Retina (tissue), 1 donor: Measurements from ENCODE around the gene OTOS.

ENCODE experiments used
- DNase-seq: peaks from one replicate; pipeline ENCODE4 v3.0.0-alpha.2; 2016

Gene OTOS

DNA sequence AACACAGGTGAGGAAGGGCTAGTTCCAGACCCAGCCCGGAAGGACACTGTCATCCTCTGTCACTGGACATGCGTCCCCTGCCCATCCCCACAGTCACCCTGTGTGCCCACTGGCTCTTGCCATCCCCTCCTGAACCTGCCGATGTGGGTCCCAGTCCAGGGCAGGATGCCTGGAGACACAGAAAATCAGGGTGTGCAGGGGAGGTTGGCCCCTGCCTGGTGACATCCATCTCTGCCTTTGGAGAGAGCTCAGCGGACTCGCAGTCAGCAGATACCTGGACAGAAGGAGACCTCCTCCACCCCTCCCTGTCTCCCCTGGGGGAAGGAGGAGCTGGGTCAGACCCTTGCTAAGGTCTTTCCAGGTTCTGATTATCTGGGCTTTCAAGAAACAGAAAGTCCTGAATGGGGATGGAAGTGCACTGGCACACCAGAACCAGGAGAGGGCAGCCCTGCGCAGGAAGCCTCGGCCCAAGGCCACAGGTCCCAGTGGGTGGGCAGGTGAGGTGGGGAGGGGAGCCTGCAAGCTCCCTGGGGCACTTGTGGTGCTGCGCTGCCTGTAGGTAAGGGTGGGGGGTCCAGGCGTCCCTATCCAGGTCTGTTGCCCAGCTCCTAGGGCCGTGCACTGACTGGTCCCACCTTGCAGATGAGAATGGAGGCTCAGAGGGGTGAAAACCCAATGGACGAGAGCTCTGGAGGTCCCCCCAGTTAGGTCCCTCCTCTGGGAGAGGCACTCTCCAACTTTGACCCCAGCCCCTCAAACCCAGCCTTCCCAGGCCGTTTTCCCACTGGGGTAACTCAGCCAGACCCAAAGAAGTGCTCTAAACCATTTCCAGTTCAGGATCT is 9.7 kb upstream of the OTOS start:
- DNase-seq: peak; percentile 73

DNA sequence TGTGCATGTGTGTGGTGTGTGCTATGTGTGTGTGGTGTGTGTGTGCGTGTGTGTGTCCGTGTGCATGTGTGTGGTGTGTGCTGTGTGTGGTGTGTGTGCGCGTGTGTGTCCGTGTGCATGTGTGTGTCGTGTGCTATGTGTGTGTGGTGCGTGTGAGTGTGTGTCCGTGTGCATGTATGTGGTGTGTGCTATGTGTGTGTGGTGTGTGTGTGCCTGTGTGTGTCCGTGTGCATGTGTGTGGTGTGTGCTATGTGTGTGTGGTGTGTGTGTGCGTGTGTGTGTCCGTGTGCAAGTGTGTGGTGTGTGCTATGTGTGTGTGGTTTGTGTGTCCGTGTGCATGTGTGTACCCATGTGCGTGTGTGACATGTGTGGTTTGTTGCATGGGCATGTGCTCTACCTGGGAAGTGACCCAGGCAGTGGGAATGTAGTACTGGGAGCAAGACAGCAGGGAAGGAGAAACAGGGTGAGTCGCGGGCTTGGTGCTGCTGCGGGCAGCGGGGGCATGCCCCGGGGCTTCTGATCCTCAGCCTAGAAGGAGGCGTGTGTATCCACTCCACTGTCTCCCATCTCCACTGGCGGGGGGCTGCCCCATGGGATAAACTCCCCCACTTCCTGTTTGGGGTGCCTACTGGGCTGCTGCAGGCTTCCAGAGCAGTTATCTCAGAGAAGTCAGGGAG is 7.6 kb upstream of the OTOS start:
- no peak for DNase-seq

DNA sequence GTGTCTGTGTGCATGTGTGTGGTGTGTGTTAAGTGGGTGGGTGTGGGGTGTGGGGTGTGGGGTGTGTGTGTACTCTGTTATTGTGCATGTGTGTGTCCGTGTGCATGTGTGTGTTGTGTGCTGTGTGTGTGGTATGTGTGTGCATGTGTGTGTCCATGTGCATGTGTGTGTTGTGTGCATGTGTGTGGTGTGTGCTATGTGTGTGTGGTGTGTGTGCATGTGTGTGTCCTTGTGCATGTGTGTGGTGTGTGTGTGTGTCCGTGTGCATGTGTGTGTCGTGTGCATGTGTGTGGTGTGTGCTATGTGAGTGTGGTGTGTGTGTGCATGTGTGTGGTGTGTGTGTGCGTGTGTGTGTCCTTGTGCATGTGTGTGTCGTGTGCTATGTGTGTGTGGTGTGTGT is 6.9 kb upstream of the OTOS start:
- no peak for DNase-seq

DNA sequence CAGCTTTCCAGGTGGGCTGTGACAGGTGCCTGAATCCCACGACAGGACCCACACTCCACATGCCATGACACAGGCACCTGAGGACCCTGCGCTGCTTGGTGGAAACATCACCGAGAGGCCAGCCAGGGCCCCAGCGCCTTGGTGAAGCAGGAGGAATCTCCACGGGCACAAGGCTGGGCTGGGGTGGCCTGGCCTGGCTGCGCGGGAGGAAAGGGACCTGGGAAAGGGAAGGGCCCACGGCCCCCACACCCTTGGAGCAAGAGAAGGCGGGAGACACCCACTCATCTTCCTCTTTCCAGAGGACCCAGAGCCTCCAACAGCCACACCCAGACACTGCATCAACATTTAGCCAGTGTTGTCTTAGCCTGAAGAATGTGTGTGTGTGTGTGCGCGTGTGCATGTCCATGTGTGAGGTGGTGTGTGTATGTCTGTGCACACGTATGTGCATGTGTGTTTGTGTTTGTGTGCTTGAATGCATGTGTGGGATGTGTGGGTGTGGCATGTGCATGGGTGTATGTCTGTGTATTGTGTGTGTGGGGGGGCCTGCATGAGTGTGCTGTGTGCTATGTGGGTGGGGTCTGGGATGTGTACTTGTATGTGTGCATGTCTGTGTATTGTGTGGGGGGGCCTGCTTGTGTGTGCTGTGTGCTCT is 6.3 kb upstream of the OTOS start:
- no peak for DNase-seq

DNA sequence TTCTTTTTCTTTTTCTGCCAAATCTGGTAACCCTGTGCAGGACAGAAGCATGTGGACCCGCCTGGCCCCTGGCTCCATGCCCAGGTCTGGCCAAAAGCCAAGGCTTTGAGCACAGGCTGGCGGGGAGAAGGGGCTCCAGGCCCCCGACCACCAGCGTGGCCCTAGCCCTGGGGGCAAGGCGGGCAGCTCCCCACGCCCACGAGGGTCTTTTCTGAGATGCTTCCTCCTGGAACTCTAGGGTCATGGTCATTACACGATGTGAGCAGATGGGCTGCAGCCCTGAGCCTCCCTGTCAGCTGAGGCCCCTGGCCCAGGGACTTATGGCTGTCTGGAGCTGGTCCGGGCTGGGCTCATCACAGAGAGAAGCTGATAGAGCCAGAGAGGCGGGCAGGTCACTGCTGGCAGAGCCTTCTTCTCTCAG is 5.7 kb upstream of the OTOS start:
- no peak for DNase-seq

DNA sequence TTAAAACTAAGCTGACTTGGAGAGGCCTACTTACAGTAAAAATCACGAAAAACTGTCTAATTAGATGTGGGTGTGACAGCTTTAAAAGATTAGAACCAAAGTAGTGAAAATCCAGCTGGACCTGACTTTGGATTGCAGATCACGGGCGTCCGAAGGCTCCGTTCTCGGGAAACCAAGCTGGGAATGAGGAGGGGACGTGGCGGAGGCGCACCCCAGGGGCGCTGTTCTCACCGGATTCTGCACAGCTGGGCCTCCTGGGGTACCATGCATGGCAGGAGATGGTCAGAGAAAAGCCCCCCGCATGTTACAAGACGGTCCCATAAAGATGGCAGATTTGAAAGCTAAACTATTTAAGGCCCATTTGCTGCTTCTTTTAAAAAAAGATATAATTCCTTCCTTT is 5.0 kb upstream of the OTOS start:
- no peak for DNase-seq

DNA sequence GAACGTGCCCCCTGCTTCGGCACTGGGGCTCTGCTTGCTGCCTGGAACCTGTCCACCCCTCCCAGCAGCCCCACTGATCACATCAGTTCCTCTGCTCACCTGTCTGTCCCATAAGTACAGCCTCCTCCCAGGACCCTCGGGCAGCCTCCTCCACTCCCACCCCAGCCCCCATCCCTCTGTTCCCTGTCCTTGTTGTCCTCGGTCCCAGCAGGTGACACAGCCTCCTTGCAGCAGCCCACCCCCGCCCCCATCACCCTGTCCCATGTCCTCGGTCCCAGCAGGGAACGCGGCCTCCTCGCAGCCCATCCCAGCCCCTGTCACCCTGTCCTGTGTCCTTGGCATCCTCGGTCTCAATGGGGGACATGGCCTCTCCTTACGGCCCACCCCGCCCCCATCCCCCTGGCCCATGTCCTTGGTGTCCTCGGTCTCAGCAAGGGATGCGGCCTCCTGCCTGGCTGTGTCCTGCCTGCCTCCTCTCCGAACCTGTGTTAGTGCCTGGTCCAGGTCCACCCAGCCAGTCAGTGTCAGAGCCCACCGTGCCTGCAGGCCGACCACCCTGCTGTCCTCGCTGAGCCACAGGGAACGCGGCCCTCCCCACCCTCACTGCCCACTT is 4.3 kb upstream of the OTOS start:
- DNase-seq: no peak

DNA sequence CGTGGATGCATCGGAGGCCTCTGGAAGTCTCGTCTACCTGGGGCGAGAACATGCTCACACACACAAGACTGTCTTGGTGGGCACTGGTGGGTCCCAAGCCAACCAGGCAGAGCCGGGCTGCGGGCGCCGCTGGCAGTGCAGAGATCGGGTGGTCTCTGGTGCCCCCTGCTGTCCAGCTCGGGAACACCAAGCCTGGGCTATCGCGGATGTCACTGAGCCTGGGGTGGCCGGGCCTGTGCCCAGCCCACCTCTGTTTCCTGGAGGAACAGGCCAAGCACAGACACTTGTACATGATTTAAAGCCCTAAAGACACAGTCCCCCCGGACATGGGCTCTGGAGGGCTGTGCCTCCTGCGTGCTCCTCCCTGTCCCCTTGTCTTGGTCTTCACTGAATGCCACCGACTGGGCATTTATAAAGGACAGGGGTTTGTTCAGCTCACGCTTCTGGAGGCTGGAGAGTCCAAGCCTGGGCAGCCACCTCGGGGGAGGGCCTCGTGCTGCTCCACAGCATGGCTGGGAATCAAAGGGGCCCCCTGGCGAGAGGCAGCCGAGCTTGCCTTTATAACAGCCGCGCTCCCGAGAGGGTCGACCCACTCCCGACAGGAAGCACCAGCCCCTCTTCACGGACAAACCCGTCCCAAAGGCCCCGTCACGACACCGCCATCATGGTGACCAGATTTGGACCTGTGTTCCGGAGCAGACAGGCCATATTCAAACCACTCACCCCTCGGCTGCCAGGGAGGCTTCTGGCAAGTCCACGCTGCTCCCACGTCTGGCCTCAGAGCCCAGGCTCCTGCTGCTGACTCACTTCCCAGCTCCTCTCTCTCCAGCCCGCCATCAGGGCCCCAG is 3.6 kb upstream of the OTOS start:
- peak; percentile 91 for DNase-seq

DNA sequence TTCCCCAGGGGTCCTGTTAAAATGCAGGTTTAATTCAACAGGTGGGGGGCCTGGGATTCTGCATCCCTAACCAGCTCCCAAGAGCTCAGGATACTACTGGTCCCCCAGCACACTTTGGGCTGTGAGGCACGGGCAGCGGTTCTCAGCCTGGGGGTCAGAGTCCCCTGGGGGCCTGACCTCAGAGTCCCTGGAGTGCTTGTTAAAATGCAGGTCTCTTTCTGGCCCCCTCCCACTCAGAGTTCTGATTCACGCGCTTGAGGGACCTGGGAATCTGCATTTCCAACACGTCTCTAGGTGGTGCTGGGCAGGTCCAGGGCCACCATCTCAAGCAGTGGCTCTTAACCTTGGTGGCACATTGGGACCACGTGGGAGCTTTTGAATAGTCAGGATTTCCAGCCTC is 2.8 kb upstream of the OTOS start:
- DNase-seq: no peak

DNA sequence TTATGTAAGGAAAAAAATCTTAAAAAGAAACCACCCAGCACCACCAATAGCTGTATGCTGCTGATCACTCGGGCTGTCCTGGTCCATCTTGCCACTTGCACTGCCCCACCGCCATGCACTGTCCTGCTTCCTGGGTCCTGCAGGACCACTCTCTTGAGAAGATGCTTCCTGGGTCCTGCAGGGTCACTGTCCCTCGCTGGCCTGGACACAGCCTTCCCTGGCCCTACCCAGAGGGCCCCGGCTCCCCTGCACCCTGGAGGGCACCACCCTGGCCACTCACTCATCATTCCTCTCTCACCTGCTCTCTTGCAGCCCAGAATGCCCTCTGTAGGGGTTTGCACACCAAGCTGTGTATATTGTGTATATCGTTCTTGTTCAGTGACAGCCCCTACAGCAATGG is 2.4 kb upstream of the OTOS start:
- DNase-seq: no peak

DNA sequence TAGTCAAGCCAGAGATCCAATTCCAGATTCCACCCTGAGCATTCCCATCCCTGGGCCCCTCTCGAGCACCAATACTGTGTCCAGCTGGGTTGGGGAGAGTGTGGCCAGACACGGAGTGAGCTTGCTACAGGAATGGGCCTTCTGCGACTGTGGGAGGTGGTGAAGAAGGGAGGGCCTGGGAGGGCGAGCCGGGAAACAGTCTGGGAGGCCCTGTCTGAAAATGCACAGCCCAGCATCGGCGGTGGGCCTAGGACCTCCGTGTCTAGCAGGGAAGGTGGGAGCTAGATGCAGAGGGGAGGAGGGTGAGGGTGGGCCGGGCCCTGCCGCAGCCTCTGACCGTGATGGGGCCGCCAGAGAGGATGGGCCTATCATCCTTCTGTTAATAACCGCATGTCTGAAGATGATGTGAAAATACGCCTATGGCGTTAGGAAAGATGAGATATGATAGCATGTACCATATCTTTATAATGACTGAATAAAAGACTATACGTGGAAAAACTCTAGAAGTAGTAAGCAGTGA is 1.9 kb upstream of the OTOS start:
- DNase-seq: no peak

DNA sequence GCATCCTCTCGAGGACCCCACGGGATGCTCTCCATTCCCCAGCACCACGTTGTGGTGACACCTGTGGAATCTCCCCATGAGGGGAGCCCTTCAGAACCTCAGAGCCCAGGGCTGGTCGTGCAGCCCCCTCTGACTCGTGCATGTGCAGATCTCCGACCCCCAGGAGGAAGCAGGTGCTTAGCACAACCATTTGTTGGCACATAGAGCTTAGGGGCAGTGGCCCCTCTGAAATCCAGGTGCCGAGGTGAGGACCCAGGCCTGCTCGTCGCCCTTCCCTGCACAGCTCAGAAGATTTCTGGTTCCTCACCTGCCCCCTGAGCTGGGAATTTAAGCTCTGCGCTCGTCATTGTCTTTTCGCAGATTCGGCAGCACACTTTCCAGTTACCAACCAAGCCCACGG is 1.3 kb upstream of the OTOS start:
- no peak for DNase-seq

DNA sequence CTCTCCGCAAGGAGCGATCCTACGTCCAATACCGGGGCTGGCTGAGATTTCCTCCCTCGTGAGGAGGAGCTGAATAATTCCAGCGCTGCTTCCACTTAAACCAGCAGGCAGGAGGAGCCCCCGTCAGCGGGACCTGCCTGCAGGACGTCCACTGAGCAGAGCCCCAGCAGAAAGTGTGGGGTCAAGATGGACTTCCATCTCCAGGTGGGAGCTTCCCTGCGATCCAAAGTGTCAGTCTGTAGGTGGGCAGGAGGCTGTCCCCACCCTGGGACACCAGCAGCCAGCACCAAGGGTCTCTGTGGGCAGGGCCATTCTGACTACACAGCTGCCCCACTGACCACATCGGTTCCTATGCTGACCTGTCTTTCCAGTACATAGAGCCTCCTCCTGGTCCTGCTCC is 462 bp upstream of the OTOS start:
- no peak for DNase-seq

DNA sequence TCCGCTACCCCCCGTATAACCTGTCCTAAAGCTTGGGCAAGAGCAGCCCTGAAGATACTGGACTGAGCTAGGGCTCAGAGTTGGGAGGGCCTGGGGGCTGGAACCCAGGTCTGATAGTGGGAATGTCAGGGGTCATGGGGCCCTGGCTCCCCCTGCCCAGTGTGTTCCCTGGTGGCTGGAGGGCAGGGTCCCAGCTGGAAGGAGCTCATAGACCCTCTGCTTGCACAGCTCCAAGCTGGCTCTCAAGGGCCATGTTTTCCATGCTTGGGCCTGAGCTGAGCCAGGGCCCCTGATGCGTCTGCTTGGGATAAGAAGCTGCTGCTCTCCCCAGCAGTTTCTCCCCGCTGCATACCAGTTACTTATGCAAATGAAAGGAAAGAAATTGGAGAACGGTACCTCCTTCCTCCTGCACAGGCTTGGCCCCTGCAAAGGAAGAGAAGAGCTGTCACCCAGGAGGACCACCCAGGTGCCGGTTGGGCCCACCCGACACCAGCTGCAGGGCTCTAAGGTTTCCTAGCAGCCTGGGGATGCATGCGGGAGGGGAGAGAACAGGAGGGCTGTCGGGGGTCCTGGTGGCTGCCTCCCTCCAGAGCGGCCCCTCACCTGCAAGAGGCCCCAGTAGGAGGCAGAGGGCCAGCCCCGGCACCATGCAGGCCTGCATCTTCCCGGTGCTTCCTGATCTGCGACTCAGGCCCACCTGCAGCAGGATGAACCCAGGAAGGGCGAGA is 628 bp downstream of the OTOS start:
- DNase-seq: peak; percentile 31

DNA sequence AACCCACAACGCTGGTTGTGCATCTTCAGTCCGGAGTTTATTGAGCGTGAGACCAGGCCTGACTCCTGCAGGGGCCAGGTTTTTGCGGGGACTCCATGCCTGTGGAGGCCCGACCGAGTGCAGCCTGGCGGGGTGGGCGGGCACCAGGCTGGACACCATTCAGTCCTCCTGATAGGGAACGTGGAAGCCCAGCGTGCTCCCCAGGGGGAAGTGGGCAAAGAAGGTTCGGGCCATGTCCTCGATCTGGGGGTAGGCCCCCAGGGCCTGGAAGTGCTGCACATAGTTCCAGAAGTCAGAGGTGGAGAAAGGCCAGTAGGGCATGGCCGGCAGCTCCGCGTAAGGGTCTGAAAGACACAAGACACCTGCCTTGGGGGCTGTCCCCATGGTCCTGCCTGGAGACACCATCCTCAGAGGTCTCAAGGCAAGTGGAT is 1.4 kb downstream of the OTOS start:
- DNase-seq: no peak

DNA sequence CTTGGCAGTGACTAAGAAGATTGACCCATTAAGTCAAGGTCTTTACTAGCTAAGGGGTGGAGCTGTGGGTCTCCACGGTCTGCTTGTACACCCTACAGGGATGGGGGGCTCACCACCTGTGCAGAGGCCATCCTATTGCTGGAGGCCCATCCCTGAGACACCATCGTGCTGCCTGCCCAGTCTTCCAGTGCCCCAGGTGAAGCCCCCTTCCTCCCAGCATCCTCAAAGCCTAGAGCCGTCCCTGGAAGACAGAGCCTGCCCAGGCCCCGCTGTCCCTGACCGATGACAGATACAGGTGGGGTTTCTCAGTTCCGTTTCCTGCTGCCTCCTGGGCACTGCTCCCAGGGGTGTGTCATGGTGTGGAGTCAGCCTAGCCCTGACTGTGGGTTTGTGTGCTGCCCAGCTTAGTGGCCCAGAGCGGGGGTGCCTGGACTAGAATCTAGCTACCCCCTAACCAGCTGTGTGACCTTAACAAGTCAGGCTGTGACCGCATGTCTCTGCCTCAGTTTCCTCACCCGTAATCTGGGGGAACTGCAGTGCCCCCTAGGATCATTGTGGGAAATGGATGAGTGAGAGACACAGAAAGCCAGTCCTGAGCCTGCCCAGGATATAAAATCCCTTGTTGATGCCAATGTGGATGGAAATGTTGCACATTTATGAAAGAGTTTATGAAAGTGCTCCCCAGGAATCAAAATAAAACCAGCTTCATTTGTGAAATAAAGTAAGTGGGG is 2.0 kb downstream of the OTOS start:
- DNase-seq: no peak

DNA sequence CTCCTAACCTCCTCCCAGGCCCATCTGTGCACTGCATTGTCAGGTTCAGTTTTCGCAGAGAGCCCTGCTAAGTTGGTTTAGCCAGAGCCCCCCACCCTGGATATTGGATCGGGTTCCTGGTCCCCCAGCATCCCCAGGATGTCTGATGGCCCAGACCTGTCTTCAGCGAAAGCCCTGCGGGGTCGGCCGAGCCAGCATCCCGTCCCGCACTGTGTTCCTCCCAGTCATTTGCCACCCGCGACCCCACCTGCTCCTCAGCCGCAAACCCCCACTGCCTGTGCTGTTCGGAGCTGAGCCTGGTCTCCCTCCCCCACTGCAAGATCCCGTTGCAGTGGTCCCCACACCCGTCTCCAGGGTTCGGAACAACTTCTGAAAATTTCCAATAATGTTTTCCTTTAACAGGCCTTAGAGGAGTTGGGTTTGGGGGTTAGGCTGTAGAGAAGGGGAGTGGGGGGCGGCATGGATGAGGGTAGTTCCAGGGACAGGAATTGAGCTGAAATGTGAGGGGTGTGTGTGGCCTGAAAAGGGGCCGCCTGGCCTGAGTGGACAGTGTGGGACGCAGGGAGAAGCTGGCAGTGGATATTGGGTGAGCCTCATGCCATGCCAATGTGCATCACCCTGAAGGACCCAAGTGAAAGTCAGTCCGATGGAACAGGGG is 2.7 kb downstream of the OTOS start:
- no peak for DNase-seq

DNA sequence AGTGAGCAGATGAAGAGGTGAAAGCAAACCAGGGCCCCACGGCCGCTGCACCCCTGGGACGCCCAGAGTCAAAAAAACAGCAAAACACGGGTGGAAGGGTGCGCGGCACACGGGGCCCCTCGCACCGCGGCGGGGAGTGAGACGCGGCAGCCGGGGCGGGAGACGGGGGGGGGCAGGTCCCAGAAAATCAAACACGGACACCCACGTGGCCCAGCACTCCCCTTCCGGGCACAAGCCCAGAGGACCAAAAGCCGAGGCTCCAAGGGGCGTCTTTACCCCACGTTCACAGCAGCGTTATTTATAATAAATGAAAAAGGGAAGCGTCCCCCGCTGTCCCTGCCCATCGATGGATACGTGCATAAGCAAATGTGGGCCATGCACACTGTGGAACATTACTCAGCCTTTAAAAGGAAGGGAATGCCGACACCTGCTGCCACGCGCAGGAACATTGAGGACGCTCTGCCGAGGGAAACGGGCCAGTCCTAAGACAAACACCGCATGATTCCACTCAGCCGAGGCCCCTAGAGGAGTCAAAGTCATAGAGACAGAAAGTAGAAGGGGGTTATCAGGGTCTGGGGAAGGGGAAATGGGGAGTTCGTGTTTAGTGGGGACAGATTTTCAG is 3.7 kb downstream of the OTOS start:
- DNase-seq: no peak

DNA sequence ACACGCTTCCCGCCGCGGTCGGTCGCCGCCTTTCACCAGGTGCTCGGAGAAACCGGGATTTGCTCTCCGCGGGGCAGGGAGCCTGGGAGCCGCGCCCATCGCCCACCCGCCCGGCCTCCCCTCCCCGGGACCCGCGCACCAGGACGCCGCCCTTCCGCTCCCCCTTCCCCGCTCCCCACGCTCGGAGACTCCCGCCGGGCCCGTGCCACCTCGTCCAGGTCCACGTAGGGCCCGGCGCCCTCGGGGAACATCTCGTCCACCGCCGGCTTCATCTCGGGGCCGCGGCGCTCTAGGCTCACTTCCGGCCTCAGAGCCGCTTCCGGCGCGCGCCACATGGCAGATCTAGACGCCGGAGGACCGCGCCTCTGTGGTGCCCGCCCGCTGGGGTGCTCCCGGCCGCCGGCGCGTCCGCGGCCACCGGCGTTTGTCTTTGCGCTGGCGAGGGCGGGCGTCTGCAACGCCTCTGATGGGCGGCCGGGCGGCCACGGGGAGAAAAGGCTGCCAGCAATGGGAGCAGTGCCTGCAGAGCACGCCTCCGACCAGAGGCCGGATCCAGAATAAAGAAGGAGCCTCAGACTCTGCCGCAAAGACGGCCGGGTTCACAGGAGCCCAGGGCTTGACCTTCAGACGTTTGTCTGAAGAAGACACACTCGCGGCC is 4.3 kb downstream of the OTOS start, which contains the start of gene COPS9:
TSS of gene COPS9 (minus strand) at position 293 of the 658 bp plus-strand sequence. CDS start at position 272, 21 bp downstream.
- peak; percentile 97 for DNase-seq
